Gastrocnemius medialis (tissue), 4 donors: ENCODE measurements around the gene NKX6-1.

ENCODE experiments used
- CTCF ChIP-seq, 5 experiments: fragments of 450-650 bp in 3 of 5; fragments of 200-600 bp in 2 of 5; sonication (generic) in 2 of 5; IDR thresholded peaks in 4 of 5; conservative IDR thresholded peaks in 1 of 5; 1 replicate in 4 of 5; 2 replicates in 1 of 5; pipeline ENCODE4 v1.5.1; 2016 to 2019; ENCODE audit warnings: antibody characterized with exemption in 5 of 5, mild to moderate bottlenecking in 3 of 5, moderate library complexity in 3 of 5
- POLR2A ChIP-seq, 2 donors: fragments of 450-650 bp; IDR thresholded peaks; one replicate each; pipeline ENCODE4 v1.6.1; 2017; ENCODE audit warnings: antibody characterized with exemption in 2 of 2, mild to moderate bottlenecking in 2 of 2, moderate library complexity in 2 of 2

GRCh38 chr4:84496706-84497503, 2.2 kb downstream of the NKX6-1 start:
- TF ChIP-seq POLR2A (IDR thresholded peaks at IDR 0.05) (no peak), CTCF (IDR thresholded peaks at IDR 0.05 in 4 of 5, conservative IDR thresholded peaks at IDR 0.05 in 1 of 5) (no peak)
